ENCODE data around the gene ARV1.
"Not testable (repeated sequence)": the region's sequence is repeated elsewhere in the genome, so short reads cannot be mapped to it uniquely, and the experiment has no call there.

The ARV1 gene

DNA sequence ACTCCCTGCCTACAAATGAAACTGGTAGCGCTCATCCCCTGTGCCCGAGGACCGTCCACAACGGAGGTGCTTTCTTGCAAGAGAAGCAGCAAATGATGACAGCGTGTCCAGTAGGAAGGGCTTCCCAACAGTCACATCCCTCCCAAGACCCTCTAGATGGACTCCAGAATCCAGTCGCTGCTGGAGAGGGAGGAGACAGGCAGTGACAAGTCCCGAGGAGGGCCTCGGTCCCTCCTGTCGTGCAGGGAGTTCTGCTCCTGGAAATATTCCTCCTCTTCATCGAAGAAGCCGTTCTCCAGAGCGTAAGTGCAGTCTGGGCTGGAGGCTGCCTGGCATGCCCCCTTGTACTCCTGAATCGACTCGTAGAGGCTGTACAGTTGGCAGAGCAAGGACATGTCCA, 40.8 kb downstream of the ARV1 start:
- DNase-seq (ENCODE audit: low spot score), result no peak

DNA sequence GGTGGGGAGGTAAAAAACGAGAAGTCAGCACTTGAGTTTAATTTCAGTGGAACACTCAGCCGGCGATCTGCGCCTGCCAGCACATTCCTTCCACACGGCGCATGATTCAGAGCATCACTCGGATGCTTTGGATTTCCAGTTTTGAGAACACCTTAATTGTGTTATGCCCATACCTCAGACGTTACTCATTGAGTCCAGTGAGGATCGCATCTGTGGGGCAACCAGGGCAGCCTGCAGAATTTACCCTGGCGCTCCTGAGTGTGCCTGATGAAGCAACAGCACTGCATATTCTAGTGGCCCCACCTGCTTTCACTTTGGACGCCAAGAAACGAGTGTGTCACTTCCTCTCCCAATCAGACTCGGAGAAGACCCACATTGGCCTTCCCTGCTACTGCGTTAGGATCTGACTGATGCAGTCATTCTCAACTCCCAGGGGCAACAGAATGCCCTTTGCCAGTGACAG, 41.3 kb downstream of the ARV1 start:
- DNase-seq (ENCODE audit: low spot score), result no peak

DNA sequence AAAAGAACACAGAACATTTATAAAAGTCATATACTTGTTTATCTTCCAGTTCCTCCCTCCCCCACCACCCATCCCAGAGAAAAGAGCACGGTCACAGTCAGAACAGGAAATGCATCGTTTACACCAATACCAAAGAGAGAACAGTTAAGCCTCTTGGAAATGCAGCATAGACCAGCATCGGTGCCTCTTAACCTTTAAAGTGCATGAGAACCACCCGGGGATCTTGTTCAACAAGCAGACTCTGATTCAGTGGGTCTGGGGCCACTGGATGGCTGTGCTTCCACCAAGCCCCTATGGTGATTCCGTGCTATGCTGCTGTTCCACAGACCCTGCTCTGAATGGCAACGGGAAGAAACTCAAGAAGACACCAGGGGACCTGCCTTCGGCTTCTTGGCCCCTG, 41.9 kb downstream of the ARV1 start:
- DNase-seq (ENCODE audit: low spot score), result no peak

GRCh38 chr1:231021540-231022031, 42.7 kb downstream of the ARV1 start:
- DNase-seq (ENCODE audit: low spot score), result no peak

- not testable (repeated sequence) for DNase-seq (ENCODE audit: low spot score)
These were observed 43.6 kb downstream of the ARV1 start for GRCh38 chr1:231022543-231022942.

DNA sequence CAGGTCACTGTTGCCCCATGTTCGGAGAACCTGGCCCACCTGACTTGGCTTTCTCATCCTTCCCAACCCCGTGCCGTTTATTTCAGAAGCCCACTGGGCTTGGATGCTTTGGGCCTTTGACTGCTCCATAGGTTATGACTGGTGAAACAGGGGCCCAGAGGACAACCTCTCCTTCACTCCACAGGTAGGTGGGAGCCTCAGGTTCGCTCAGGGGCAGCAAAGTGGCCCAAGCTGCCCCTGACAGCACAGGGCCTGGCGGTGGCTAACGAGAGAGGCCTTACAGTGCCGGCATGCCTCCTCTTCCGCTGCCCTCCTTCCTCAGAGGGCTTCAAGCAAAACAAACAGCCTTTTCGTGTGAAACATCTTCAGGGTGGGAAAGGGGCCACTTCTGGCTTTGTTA, 44.3 kb downstream of the ARV1 start:
- DNase-seq (ENCODE audit: low spot score), result no peak

- DNase-seq (ENCODE audit: low spot score), result no peak
These were observed 47.7 kb downstream of the ARV1 start for GRCh38 chr1:231026576-231026975.

- DNase-seq (ENCODE audit: low spot score), result no peak
These were observed 48.4 kb downstream of the ARV1 start for GRCh38 chr1:231027136-231027925.

DNA sequence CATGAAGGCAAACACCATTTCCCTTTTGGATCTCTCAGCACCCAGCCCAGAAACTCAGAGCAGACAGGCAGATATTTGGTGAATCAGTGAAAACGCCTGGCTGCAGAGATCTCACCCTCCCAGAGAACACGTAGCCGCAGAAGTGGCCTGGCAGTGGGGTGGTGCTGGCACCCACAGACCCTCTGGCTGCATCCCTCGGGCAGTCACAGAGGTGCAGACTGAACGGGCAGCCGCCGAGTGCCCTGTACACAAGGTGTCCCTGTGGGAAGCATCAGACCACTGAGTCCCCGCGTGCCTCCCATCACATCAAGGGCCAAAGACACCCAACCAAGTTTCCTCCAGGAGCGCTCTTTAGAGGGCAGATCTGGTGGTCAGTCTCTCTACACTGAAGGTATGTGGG, 49.1 kb downstream of the ARV1 start:
- no peak for DNase-seq (ENCODE audit: low spot score)

GRCh38 chr1:231028682-231029081, 49.8 kb downstream of the ARV1 start:
- DNase-seq (ENCODE audit: low spot score), result no peak

DNA sequence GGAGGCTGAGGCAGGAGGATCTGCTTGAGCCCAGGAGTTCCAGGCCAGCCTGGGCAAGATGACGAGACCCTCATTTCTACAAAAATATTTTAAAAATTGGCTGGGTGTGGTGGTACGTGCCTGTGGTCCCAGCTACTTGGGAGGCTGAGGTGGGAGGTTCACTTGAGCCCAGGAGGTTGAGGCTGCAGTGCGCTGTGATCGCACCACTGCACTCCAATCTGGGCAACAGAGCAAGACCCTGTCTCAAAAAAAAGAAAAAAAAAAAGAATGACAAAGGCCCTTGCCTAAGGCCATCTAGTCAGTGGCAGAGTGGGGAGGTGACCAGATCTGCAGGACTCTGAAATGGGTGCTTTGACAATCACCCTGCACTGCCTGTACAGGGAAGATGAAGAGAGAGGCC, 50.4 kb downstream of the ARV1 start:
- not testable (repeated sequence) for DNase-seq (ENCODE audit: low spot score)

DNA sequence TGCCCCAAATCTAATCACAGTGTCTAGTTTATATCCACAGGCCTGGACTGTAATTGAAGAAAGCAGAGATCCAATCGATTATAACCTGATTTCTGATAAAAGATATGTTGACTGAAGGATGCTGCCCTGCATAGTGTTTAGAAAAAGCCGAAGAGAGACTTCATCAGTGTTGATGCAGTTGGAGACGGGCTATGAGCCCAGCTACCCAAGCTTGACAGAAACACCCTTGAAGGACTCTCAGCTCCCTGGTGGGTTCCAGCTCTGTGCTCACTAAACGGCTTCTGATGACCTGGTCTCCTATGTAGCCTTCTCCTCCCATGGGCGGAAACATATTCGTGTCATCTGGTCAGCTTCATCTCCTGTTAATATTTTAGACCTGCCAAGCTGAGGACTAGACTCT, 50.9 kb downstream of the ARV1 start:
- DNase-seq (ENCODE audit: low spot score), result no peak

DNA sequence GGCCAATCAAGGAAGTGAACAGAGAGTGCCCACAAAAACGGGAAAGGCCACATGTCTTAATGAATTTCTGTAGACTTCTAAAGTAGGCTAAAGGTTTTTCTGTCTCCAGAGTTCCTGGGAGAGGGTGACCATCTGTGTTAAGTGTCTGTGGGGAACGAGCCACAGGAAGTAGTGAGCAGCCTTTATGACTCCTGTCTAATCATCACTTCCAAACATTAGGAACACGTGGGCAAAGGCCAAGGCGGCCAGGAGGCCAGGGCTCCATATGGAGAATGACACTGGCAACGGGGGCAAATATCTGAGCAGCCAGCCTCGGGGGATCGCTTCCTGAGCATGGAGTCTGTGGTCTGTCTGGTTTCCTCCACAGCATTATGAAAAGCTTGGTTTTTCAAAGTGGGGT, 54.1 kb downstream of the ARV1 start:
- DNase-seq (ENCODE audit: low spot score), result no peak

GRCh38 chr1:231035799-231036198, 56.9 kb downstream of the ARV1 start:
- no peak for DNase-seq (ENCODE audit: low spot score)

DNA sequence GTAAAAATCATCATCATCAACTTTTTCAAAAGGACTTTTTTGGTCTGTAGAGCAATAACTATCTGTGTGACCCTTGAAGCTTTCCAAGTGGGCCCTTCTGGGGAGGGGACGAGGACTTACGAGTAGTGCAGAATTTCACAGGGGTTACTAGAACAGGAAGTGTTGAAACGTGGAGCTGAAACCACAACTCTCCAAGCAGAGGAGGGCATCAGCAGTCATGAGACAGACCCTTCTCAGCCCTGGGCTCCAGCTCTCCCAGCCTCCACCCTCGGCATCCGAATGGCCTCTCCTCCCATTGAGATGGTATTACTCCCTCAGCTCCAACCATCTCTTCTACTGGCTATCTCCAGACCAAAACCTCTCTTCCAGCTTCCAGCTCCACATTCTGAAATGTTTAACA, 57.5 kb downstream of the ARV1 start:
- no peak for DNase-seq (ENCODE audit: low spot score)

GRCh38 chr1:231037585-231038517, 59.0 kb downstream of the ARV1 start:
- no peak for DNase-seq (ENCODE audit: low spot score)

GRCh38 chr1:231039161-231040018, 60.5 kb downstream of the ARV1 start:
- DNase-seq (ENCODE audit: low spot score), result peak; percentile 60

- DNase-seq (ENCODE audit: low spot score), result peak; percentile 84
These were observed 61.3 kb downstream of the ARV1 start, which contains the start of gene FAM89A for GRCh38 chr1:231040019-231040799. Gene FAM89A, minus strand, starts transcription at chr1:231040254. Its CDS starts 43 bp downstream, at chr1:231040211.

DNA sequence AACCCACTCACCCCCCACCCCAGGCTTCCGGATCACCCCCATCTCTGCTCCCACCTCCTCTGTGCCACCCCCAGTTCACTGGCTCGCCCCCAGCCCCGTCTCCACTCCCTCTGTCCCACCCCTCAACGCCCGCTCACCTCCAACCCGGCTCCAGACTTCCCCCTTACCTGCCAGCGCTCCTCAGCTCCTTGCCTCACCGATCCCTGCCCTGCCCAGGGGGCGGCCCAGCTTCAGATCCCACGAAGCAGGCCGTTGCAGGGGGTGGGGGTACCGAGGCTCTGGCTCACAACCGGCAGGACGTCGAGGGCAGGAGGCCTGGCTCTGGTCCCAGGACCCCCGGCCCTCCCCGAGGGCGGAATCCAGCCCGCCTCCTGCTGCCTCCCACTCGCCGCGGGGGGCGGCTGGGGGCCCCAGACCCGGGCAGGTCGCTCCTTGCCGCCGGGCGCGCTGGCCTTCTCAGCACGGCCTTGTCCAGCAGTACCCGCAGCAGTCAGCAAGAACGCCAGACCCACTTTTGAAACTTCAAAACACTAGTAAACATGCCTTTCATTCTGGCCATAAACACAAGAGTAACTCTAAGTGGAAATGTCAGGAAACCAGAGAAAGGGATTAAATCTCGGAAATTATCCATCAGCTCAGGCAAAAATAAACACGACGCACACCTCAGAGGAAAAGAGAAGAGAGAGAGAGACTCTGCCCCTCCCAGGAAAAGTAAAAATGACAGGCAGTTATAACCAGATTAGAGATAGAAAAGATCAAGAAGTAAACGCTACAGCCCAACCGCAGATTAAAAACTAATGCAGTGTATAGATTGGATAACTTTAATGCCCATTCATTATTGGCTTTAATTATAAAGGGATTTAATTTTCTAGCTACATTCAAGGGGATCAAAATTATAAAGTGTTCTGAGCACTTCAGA, 62.2 kb downstream of the ARV1 start:
- no peak for DNase-seq (ENCODE audit: low spot score)

- DNase-seq (ENCODE audit: low spot score), result no peak
These were observed 62.9 kb downstream of the ARV1 start for GRCh38 chr1:231041719-231042261.

Data from GM03348 (cell line).